ENCODE data around the gene HCST. TPM values are rescaled to one million over a fixed set of nuclear protein-coding genes. Genes with fewer than 3 reads are reported as not detected.

Gene HCST, protein sequence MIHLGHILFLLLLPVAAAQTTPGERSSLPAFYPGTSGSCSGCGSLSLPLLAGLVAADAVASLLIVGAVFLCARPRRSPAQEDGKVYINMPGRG
- 10 to 100 TPM in 1 of 4 donors, 1 to 10 TPM in 2, not detected in 1; 2.9 to 72.6 (median 4.7) TPM for total RNA-seq

DNA sequence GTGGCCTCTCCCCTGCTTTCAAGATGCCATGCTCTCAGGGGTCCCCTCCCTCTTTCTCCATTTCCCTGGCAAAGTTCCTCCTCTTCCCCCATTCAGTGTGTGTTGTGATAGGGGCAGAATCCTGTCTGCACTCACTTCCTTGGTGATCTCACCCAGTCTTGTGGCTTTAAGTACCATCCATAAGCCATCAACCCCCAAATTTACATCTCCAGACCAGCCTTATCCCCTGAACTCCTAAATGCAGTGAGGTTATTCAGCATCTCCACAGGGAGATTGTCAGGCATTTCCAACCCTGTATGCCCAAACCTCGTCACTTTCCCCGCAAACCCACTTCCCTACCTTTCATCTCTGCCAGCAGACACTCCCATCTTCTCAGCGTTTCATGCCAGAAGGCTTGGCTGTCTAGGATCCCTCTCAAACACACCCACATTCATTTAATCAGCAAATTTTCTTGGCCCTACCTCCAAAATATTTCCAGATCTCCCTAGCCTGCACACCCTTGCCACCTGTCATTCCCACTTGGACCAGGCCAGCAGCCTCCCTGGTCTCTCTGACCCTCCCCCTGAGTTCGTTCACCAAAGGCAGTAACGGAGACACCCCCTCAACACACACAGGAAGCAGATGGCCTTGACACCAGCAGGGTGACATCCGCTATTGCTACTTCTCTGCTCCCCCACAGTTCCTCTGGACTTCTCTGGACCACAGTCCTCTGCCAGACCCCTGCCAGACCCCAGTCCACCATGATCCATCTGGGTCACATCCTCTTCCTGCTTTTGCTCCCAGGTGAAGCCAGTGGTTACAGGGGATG is at the start of gene HCST:
HCST (plus strand) TSS at position 676 of the 808 bp plus-strand sequence; CDS start at position 741, 65 bp downstream.
- TF ChIP-seq, protein P1, sequence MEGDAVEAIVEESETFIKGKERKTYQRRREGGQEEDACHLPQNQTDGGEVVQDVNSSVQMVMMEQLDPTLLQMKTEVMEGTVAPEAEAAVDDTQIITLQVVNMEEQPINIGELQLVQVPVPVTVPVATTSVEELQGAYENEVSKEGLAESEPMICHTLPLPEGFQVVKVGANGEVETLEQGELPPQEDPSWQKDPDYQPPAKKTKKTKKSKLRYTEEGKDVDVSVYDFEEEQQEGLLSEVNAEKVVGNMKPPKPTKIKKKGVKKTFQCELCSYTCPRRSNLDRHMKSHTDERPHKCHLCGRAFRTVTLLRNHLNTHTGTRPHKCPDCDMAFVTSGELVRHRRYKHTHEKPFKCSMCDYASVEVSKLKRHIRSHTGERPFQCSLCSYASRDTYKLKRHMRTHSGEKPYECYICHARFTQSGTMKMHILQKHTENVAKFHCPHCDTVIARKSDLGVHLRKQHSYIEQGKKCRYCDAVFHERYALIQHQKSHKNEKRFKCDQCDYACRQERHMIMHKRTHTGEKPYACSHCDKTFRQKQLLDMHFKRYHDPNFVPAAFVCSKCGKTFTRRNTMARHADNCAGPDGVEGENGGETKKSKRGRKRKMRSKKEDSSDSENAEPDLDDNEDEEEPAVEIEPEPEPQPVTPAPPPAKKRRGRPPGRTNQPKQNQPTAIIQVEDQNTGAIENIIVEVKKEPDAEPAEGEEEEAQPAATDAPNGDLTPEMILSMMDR (IDR thresholded peaks at IDR 0.05; ENCODE audit: low read depth), result no peak

DNA sequence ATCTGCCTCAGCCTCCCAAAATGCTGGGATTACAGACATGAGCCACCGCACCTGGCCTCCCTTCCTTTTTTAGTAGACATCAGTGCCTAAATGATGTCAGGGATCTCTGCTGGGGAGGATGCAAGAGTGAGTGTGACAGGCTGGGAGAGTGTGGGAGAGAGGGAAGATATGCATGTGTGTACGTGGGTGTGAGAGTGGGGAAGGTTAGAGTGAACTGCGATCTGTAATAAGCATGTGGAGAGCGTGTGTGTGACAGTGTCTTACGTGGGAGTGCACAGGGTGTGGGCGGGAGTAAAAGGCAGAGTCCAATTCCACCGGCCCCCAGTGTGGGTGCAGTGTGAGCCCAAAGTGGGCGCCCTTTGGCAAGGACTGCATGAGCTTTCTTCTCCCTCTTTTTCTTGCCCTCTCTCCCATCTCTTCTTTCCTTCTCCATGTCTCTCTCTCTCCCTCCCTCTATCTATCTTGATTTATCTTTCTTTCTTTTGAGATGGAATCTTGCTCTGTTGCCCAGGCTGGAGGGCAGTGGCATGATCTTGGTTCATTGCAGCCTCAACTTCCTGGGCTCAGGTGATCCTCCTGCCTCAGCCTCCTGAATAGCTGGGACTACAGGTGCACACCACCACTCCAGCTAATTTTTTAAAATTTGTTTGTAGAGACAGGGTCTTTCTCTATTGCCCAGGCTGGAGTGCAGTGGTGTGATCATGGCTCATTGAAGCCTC is 49.1 kb upstream of the HCST start:
- TF ChIP-seq, protein P1 (IDR thresholded peaks at IDR 0.05; ENCODE audit: low read depth), result no peak

DNA sequence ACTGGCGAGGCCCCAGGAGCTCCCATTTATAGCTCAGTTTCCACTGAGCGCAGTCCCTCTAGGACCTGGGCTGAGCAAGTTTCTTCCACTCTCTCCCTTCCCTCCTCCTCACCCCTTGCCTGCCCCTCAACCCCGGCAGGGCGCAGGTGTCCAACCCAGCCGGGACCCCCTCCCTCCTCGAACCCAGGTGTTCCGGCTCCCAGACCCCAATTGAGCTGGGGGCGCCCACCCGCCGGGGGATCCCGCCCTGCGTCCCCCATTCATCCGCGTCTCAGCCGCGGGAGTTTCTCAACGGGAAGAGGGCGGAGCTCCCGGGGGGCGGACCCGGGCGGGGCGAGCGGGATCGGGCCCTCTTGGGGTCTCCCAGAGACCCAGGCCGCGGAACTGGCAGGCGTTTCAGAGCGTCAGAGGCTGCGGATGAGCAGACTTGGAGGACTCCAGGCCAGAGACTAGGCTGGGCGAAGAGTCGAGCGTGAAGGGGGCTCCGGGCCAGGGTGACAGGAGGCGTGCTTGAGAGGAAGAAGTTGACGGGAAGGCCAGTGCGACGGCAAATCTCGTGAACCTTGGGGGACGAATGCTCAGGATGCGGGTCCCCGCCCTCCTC is 45.7 kb upstream of the HCST start, which contains the start of gene KIRREL2:
KIRREL2 (plus strand) TSS at position 366 of the 604 bp plus-strand sequence; CDS start at position 575, 209 bp downstream.
- TF ChIP-seq, protein P1 (IDR thresholded peaks at IDR 0.05; ENCODE audit: low read depth), result no peak

DNA sequence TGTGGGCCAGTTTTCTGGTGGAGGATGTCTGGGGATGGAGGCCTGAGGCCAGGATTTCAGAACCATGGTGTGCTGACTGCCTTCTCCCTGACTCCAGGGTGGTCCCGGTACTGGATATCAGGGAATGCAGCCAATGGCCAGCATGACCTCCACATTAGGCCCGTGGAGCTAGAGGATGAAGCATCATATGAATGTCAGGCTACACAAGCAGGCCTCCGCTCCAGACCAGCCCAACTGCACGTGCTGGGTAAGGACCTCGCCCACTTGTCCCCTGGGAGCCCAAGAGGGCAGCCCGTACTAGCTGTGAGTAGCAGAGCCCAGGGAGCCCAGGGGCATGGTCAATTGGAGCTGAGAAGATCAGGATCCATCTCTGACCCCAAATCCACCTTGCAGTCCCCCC is 44.0 kb upstream of the HCST start:
- TF ChIP-seq, protein P1 (IDR thresholded peaks at IDR 0.05; ENCODE audit: low read depth), result no peak

DNA sequence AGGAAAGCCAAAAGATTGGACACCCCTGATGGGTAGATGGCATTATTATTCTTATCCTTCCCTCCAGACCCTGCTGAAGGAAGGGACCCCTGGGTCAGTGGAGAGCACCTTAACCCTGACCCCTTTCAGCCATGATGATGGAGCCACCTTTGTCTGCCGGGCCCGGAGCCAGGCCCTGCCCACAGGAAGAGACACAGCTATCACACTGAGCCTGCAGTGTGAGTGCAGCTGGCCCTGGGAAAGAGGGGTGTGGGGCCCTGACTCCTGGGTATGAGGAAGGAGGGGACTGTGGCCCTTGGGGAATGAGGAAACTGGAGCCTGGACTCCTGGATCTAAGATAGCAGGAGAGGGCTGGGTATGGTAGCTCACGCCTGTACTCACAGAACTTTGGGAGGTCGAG is 42.9 kb upstream of the HCST start:
- TF ChIP-seq, protein P1 (IDR thresholded peaks at IDR 0.05; ENCODE audit: low read depth), result no peak

DNA sequence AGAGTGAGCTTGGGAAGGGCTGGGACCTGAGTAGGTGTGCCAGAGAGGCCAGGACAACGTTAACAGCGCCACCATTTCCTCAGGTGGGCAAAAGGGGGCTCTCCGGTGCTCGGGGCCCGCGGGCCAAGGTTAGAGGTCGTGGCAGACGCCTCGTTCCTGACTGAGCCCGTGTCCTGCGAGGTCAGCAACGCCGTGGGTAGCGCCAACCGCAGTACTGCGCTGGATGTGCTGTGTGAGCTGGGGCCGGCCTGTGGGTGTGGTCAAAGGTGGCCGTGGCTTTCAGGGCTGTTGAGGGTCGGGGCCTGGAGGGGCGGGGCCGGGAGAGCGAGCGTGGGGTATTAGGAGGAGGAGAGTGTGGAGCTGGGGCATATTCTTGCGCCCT is 41.9 kb upstream of the HCST start:
- TF ChIP-seq, protein P1 (IDR thresholded peaks at IDR 0.05; ENCODE audit: low read depth), result no peak
